Measurements from ENCODE around the gene PLCE1. TPM values are rescaled to one million over a fixed set of nuclear protein-coding genes. Genes with fewer than 3 reads are reported as not detected.

PLCE1 gene
- total and polyA plus RNA-seq, 11 donors = 1.3 to 42.1 (median 10.4) TPM

GRCh38 chr10:94036766-94037033 is 43.0 kb downstream of the PLCE1 start:
- H3K9me3 ChIP-seq = no peaks in the 10 kb centered on the region
- no peak for DNase-seq
- peaks cover 0 to 6% (median 0%) of the 10 kb centered on the region in 9 donors for H3K36me3 ChIP-seq
- H3K4me1 ChIP-seq = peaks cover 0 to 10% (median 0%) of the 10 kb centered on the region in 12 donors
- H3K27me3 ChIP-seq = no peaks in the 10 kb centered on the region
- ATAC-seq = no peak
- intact Hi-C loops (cut with DNase I) = no loop called here
- no peak overlapping the region for H3K27ac ChIP-seq
- no peak overlapping the region for H3K4me3 ChIP-seq
- TF ChIP-seq POLR2A (IDR thresholded peaks at IDR 0.05) (no peak), CTCF (IDR thresholded peaks at IDR 0.05) (no peak)
- WGBS, 4 donors = 32 to 54% (median 40%) methylated on average over 1 of the region's 1 CpG

GRCh38 chr10:94037286-94037685 is 43.6 kb downstream of the PLCE1 start:
- TF ChIP-seq CTCF (IDR thresholded peaks at IDR 0.05) = no peak
- intact Hi-C loops (cut with DNase I) = no loop called here
- no peak for DNase-seq
- ATAC-seq = no peak
- Histone ChIP-seq H3K27ac (no peak overlapping the region), H3K4me1 (peaks cover 0 to 10% (median 0%) of the 10 kb centered on the region in 12 donors), H3K27me3 (no peaks in the 10 kb centered on the region), H3K9me3 (no peaks in the 10 kb centered on the region), H3K4me3 (no peak overlapping the region), H3K36me3 (peaks cover 0 to under 1% (median 0%) of the 10 kb centered on the region in 9 donors)
- 63 to 73% (median 70%) methylated on average over 3 of the region's 3 CpGs for WGBS, 4 donors

GRCh38 chr10:94038024-94038423 is 44.3 kb downstream of the PLCE1 start:
- intact Hi-C loops (cut with DNase I) = no loop called here
- H3K9me3 ChIP-seq = no peaks in the 10 kb centered on the region
- WGBS, 4 donors = 45 to 68% (median 61%) methylated on average over 4 of the region's 4 CpGs
- ATAC-seq (no peak), DNase-seq (no peak)
- H3K4me1 ChIP-seq = peaks cover 0 to 10% (median 0%) of the 10 kb centered on the region in 12 donors
- no peaks in the 10 kb centered on the region for H3K36me3 ChIP-seq
- H3K27me3 ChIP-seq = no peaks in the 10 kb centered on the region
- H3K27ac ChIP-seq = no peak overlapping the region
- TF ChIP-seq POLR2A (IDR thresholded peaks at IDR 0.05) = no peak
- TF ChIP-seq CTCF (IDR thresholded peaks at IDR 0.05) = no peak
- no peak overlapping the region for H3K4me3 ChIP-seq

- DNase-seq (no peak), ATAC-seq (no peak)
- TF ChIP-seq POLR2A (IDR thresholded peaks at IDR 0.05) (no peak), CTCF (IDR thresholded peaks at IDR 0.05) (no peak)
- Histone ChIP-seq H3K4me3 (no peak overlapping the region), H3K27me3 (no peaks in the 10 kb centered on the region), H3K9me3 (no peaks in the 10 kb centered on the region), H3K4me1 (peaks cover 0 to 13% (median 0%) of the 10 kb centered on the region in 12 donors), H3K36me3 (no peaks in the 10 kb centered on the region), H3K27ac (no peak overlapping the region)
- 92 to 95% (median 95%) methylated on average over 4 of the region's 4 CpGs for WGBS, 4 donors
- intact Hi-C loops (cut with DNase I) = no loop called here
These were observed 47.5 kb downstream of the PLCE1 start for GRCh38 chr10:94041206-94041605.
